Activated T-cell treated with anti-CD3 and anti-CD28 coated beads for 48 hours (primary cell): ENCODE measurements around the gene SERF2.
"Not testable (repeated sequence)": the region's sequence is repeated elsewhere in the genome, so short reads cannot be mapped to it uniquely, and the experiment has no call there.

Source experiments
- DNase-seq: peaks from one replicate; pipeline ENCODE4 v3.0.0-alpha.2; 2020; ENCODE audit warnings: low read depth

Gene SERF2

GRCh38 chr15:43794269-43795037, 2.3 kb downstream of the SERF2 start:
- no peak for DNase-seq

- no peak for DNase-seq
These were observed 3.1 kb downstream of the SERF2 start for GRCh38 chr15:43795197-43795596.

GRCh38 chr15:43795997-43796396, 3.9 kb downstream of the SERF2 start:
- no peak for DNase-seq

GRCh38 chr15:43796566-43796965, 4.4 kb downstream of the SERF2 start:
- DNase-seq = no peak

GRCh38 chr15:43799209-43799944, 7.3 kb downstream of the SERF2 start:
- DNase-seq = no peak

DNA sequence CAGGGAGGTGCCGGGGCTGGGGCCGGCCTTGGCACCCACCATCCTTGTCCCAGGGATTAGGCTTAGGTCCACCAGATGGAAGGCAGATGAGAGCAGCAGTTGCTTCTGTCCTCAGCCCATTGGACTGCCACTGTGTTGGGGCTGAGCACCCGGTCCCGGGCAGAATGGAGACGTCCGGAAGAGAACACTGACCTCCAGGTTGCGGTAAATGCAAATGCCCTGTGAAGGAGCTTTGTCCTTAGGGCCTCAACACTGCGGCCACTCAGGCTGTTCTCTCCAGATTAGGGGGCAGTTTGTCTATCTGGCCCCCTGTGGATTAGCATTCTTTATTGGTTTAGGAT, 7.8 kb downstream of the SERF2 start, which contains the start of gene SERINC4:
Gene SERINC4 (minus strand): TSS at position 276 of the 341 bp plus-strand sequence. CDS start 234 bp downstream, at position 42.
- DNase-seq = no peak

GRCh38 chr15:43800286-43801141, 8.4 kb downstream of the SERF2 start, which contains the start of gene HYPK:
HYPK (plus strand) TSS chr15:43800599; CDS start chr15:43800623, 24 bp downstream.
- DNase-seq = peak; percentile 87

DNA sequence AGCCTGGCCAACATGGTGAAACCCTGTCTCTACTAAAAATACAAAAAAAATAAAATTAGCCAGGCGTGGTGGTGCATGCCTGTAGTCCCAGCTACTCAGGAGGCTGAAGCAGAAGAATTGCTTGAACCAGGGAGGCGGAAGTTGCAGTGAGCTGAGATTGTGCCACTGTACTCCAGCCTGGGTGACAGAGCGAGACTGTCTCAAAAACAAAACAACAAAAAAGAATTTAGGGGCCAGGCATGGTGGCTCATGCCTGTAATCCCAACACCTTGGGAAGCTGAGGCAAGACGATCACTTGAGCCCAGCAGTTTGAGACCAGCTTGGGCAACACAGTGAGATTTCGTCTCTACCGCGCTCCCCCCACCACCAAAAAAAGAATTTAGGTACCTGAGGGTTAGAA, 10.6 kb downstream of the SERF2 start:
- DNase-seq = not testable (repeated sequence)

GRCh38 chr15:43808435-43808950, 16.4 kb downstream of the SERF2 start:
- no peak for DNase-seq

- DNase-seq = no peak
These were observed 17.0 kb downstream of the SERF2 start for GRCh38 chr15:43808960-43809678.

DNA sequence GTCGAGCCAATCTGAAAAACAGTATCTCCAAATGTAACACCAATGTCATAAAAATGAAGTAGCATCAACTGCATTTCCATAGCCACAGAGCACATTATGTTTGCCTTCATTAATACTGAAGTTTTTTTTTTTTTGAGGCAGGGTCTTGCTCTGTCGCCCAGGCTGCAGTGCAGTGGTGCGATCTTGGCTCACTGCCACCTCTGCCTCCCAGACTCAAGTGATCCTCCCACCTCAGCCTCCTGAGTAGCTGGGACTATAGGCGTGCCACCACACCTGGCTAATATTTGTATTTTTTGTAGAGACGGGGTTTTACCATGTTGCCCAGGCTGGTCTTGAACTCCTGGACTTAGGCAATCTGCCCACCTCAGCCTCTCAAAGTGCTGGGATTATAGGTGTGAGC, 22.9 kb downstream of the SERF2 start:
- DNase-seq = not testable (repeated sequence)

DNA sequence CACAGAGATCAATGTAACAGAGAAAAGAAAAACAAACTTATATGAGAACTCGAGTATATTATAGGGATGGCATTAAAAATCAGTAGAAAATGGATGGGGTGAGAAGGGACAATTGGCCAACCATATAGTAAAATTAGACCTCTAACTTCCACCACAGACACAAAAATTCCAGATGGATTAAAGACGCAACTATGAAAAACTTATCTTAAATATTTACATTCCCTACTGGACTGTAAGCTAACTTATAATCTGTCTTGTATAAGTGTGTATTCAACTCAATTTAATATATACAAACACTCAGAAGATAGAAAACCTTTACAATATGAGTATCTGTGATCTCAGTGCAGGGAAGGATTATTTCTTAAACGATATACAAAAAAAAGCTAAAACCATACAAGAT, 29.4 kb downstream of the SERF2 start:
- no peak for DNase-seq

- DNase-seq = peak; percentile 85
These were observed 32.5 kb downstream of the SERF2 start, which contains the start of gene MFAP1 for GRCh38 chr15:43824302-43825246. MFAP1 (minus strand) TSS chr15:43824690; CDS start chr15:43824569, 121 bp downstream.

DNA sequence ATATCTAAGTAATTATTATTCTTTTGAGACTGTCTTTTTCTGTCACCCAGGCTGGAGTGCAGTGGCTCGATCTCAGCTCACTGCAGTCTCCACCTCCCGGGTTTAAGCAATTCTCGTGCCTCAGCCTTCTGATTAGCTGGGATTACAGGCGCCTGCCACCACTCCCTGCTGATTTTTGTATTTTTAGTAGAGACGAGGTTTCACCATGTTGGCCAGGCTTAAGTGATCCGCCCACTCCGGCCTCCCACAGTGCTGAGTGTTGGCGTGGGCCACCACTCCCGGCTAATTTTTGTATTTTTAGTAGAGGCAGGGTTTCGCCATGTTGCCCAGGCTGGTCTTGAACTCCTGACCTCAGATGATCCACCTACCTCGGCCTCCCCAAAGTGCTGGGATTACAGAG, 33.2 kb downstream of the SERF2 start:
- DNase-seq = not testable (repeated sequence)

DNA sequence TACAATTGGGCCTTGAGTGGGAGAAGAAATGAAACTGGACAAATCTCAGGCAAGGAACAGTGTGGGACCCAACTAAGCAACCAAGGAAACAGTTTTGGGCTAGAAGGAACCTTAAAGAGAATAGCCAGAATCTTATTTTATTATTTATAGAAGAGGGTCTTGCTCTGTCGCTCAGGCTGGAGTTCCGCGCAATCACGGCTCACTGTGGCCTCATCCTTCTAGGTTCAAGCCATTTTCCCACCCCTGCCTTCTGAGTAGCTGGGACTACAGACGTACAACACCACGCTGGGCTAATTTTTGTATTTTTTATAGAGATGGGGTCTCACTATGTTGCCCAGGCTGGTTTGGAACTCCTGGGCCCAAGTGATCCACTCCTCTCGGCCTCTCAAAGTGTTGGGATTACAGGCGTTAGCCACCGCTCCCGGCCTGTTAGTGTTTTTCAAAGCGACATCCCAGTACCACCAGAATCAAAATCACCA, 33.9 kb downstream of the SERF2 start:
- DNase-seq = no peak

- DNase-seq = peak; percentile 86
These were observed 34.6 kb downstream of the SERF2 start, which contains the start of gene WDR76 for GRCh38 chr15:43826508-43827341. WDR76 (plus strand) TSS chr15:43827002; CDS start chr15:43827033, 31 bp downstream.

DNA sequence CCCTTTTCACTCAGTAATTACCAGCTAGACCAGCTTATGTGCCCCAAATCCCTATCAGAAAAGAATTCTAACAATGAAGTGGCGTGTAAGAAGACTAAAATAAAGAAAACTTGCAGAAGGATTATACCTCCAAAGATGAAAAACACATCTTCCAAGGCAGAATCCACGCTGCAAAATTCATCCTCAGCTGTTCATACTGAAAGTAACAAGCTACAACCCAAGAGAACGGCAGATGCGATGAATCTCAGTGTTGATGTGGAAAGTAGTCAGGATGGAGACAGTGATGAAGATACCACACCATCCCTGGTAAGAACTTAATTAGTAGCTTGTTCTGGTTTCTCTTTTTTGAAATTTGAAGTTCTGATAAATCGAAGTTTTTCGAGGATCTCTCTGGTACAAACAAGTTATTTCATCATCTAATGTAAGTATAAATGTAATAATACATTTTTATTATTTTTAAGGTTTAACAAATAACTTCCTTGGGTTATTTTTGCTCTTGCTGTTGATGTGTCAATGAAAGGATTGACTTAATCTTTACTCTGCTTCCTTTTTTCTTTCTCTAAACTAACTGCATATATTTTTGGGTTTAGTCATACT, 36.0 kb downstream of the SERF2 start:
- DNase-seq = no peak

DNA sequence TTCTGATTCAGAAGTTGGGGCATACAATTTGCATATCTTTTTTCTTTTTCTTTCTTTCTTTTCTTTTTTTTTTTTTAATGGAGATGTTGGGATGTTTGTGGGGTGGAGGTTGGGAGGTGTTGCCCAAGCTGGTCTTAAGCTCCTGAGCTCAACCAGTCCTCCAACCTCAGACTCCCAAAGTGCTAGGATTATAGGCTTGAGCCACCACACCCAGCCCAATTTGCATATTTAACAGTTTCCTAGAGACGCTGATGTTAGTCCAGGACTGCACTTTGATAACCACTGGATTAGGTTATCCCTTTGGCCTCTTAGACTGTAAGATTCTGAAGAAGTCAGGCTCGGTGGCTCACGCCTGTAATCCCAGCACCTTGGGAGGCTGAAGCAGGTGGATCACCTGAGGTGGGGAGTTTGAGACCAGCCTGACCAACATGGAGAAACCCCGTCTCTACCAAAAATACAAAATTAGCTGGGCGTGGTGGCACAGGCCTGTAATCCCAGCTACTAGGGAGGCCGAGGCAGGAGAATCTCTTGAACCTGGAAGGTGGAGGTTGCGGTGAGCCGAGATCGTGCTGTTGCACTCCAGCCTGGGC, 37.9 kb downstream of the SERF2 start:
- DNase-seq = not testable (repeated sequence)
